GM12878 (cell line): ENCODE data around the gene SLX4. TPM values are rescaled to one million over a fixed set of nuclear protein-coding genes. Genes with fewer than 3 reads are reported as not detected.

Experiments
- ATAC-seq: fragments of 200-7000 bp; cut with Tn5 transposase; 3 replicates; pipeline ENCODE4 v1.9.1; 2020; ENCODE audit warnings: mild to moderate bottlenecking, moderate library complexity
- BruUV-seq: library from RNA; stranded (reverse); fragments of 400-500 nt; replicated peaks from 2 replicates; lab custom pipeline; 2021; lab: Mats Ljungman, UMichigan
- CTCF ChIA-PET: fragments of 300-600 bp; sonication (Branson Sonifier 250); formaldehyde crosslinking; extraction: SDS; loops from one replicate; lab custom pipeline; 2021; ENCODE audit warnings: inconsistent platforms; lab: Yijun Ruan, JAX
- POLR2A ChIA-PET: fragments of 350-600 bp; formaldehyde crosslinking; extraction: SDS; loops from one replicate; lab custom pipeline; 2021; ENCODE audit warnings: inconsistent platforms; lab: Charles Lee
- RAD21 ChIA-PET: fragments of 300-600 bp; sonication (Branson Sonifier 250); formaldehyde crosslinking; loops from one replicate; lab custom pipeline; 2023; ENCODE audit warnings: antibody characterized with exemption; ENCODE audit not compliant: unreplicated experiment; lab: Charles Lee
- SMC1A ChIA-PET: fragments of 300-600 bp; sonication (Branson Sonifier 250); formaldehyde crosslinking; loops from one replicate; lab custom pipeline; 2023; ENCODE audit not compliant: unreplicated experiment, uncharacterized antibody; lab: Charles Lee
- DNase-seq: peaks from one replicate; pipeline ENCODE4 v3.0.0-alpha.2; 2011; ENCODE audit warnings: low read depth, low spot score
- FAIRE-seq: peaks from 3 replicates; lab custom pipeline; 2011; peaks lifted over from hg19 to GRCh38; lab: Jason Lieb, UNC
- H2AFZ ChIP-seq: 2 replicates; pipeline ENCODE4 v1.6.0; 2011; ENCODE audit warnings: low read depth, low read length, control low read depth; ENCODE audit not compliant: control insufficient read depth
- H3K27ac ChIP-seq: 2 replicates; pipeline ENCODE4 v1.5.1; 2011; ENCODE audit warnings: control low read depth; ENCODE audit not compliant: control insufficient read depth, insufficient read depth
- H3K27me3 ChIP-seq, 2 experiments: replicated peaks in 1 of 2; 2 replicates each; pipeline versions ENCODE4 v1.6.0 to v1.6.1; 2011; ENCODE audit warnings: low read length in 1 of 2; ENCODE audit not compliant: control insufficient read depth in 2 of 2, insufficient read depth in 2 of 2
- H3K36me3 ChIP-seq, 2 experiments: 2 replicates each; pipeline ENCODE4 v1.5.1; 2011; ENCODE audit warnings: low read length in 1 of 2; ENCODE audit not compliant: control insufficient read depth in 2 of 2, insufficient read depth in 2 of 2
- H3K4me1 ChIP-seq: 2 replicates; pipeline ENCODE4 v1.6.1; 2011; ENCODE audit warnings: mild to moderate bottlenecking, low read length, moderate library complexity, mixed read lengths; ENCODE audit not compliant: control insufficient read depth, insufficient read depth
- H3K4me2 ChIP-seq: 2 replicates; pipeline ENCODE4 v1.6.0; 2011; ENCODE audit warnings: control low read depth; ENCODE audit not compliant: control insufficient read depth, insufficient read depth
- H3K4me3 ChIP-seq: fragments of 200-600 bp; sonication (generic); 2 replicates; pipeline ENCODE4 v1.5.1; 2016
- H3K79me2 ChIP-seq: 2 replicates; pipeline ENCODE4 v1.6.0; 2011; ENCODE audit warnings: low read length; ENCODE audit not compliant: control insufficient read depth, insufficient read depth
- H3K9ac ChIP-seq: 2 replicates; pipeline ENCODE4 v1.8.0; 2011; ENCODE audit warnings: low read length, control low read depth, mixed read lengths; ENCODE audit not compliant: control insufficient read depth, insufficient read depth
- H3K9me3 ChIP-seq: replicated peaks from 3 replicates; pipeline ENCODE4 v1.5.1; 2011; ENCODE audit warnings: mild to moderate bottlenecking, low read length; ENCODE audit not compliant: control insufficient read depth, insufficient read depth
- H4K20me1 ChIP-seq: 2 replicates; pipeline ENCODE4 v1.6.0; 2011; ENCODE audit not compliant: control insufficient read depth, insufficient read depth
- BCL11A ChIP-seq: IDR thresholded peaks from 2 replicates; pipeline ENCODE4 v1.6.1; 2011; ENCODE audit warnings: low read depth, low read length
- CBX5 ChIP-seq: sonication (generic); IDR thresholded peaks from 2 replicates; pipeline ENCODE4 v1.6.1; 2016; ENCODE audit warnings: low read depth, moderate library complexity, mild to moderate bottlenecking, inconsistent platforms
- CUX1 ChIP-seq: IDR thresholded peaks from 2 replicates; pipeline ENCODE4 v1.6.1; 2012; ENCODE audit warnings: improper control_type of control experiment, low read depth, low read length; ENCODE audit not compliant: insufficient replicate concordance
- GABPA ChIP-seq: IDR thresholded peaks from 2 replicates; pipeline ENCODE4 v1.6.1; 2014; ENCODE audit warnings: antibody characterized with exemption, low read depth, mild to moderate bottlenecking, inconsistent platforms
- IKZF2 ChIP-seq, 2 experiments: fragments of 450-650 bp; IDR thresholded peaks; 2 replicates each; pipeline ENCODE4 v1.6.1; 2017; ENCODE audit warnings: mild to moderate bottlenecking in 2 of 2, moderate library complexity in 2 of 2
- MTA3 ChIP-seq: IDR thresholded peaks from 2 replicates; pipeline ENCODE4 v1.6.1; 2012; ENCODE audit warnings: low read length, inconsistent platforms, borderline replicate concordance
- POLR2AphosphoS5 ChIP-seq: IDR thresholded peaks from 2 replicates; pipeline ENCODE4 v1.6.1; 2011; ENCODE audit warnings: mild to moderate bottlenecking, low read length, inconsistent platforms
- SPI1 ChIP-seq: IDR thresholded peaks from 2 replicates; pipeline ENCODE4 v1.6.1; 2011; ENCODE audit warnings: low read depth, mild to moderate bottlenecking, low read length, moderate library complexity, borderline replicate concordance; ENCODE audit not compliant: insufficient read depth
- YY1 ChIP-seq: IDR thresholded peaks from 2 replicates; pipeline ENCODE4 v1.6.1; 2011; ENCODE audit warnings: low read depth, mild to moderate bottlenecking, low read length
- ZBED1 ChIP-seq: IDR thresholded peaks from 2 replicates; pipeline ENCODE4 v1.6.1; 2016; ENCODE audit warnings: borderline replicate concordance
- ZZZ3 ChIP-seq: IDR thresholded peaks from 2 replicates; pipeline ENCODE4 v1.6.1; 2011; ENCODE audit warnings: low read depth; ENCODE audit not compliant: control insufficient read depth, insufficient read length
- WGBS: methylation state at CpG from one replicate; pipeline ENCODE4 v1.1.6; 2016; ENCODE audit warnings: low lambda C conversion rate; ENCODE audit not compliant: insufficient replicate concordance, insufficient coverage; ENCODE audit errors: missing lambda C conversion rate; 5-methylcytosine and 5-hydroxymethylcytosine counted together
- in situ Hi-C: fragments of 300-500 bp; cut with MboI; formaldehyde crosslinking; loops from 9 replicates; pipeline ENCODE4 v1.14.3; 2018; ENCODE audit warnings: mixed read lengths
- intact Hi-C: fragments of 100-400 bp; cut with micrococcal nuclease; formaldehyde crosslinking; loops from one replicate; pipeline ENCODE4 v1.14.2; 2022; ENCODE audit not compliant: unreplicated experiment
- polyA plus RNA-seq, 11 experiments: library from polyadenylated mRNA; depleted of rRNA in 4 of 11; unstranded in 6 of 11; stranded (reverse) in 5 of 11; fragments of >200 nt; fragmentation: Nextera tagmentation in 4 of 11; fragmentation: Illumina TruSeq in 1 of 11; extraction: Ambion mirVana in 4 of 11; extraction: Trizol in 1 of 11; gene quantifications; 1 replicate in 1 of 11; 2 replicates in 10 of 11; pipeline versions ENCODE4 v1.2.1 to v1.2.3, GENCODE V29; 2011 to 2016; ENCODE audit warnings: inconsistent platforms in 2 of 11, missing spikeins in 2 of 11, low read depth in 1 of 11
- total RNA-seq, 4 experiments: library from RNA; depleted of rRNA in 3 of 4; stranded (reverse); fragments of >200 nt in 3 of 4; fragmentation: Illumina TruSeq in 1 of 4; extraction: Trizol in 1 of 4; gene quantifications; 2 replicates each; pipeline versions ENCODE4 v1.2.1 to v1.2.3, GENCODE V29; 2013 to 2021
- TF ChIP-seq, protein P1 (sequence below): fragments of 450-650 bp; formaldehyde crosslinking; IDR thresholded peaks from 2 replicates; pipeline ENCODE4 v1.5.0; 2022; ENCODE audit warnings: mild to moderate bottlenecking, missing genetic modification characterization

Gene SLX4
- total and polyA plus RNA-seq, 10 of the 15 experiments (the other 5 are each of a cell fraction or from before 2014, with no cell fraction given), result 0.18 to 12.3 (median 4.8) TPM

DNA sequence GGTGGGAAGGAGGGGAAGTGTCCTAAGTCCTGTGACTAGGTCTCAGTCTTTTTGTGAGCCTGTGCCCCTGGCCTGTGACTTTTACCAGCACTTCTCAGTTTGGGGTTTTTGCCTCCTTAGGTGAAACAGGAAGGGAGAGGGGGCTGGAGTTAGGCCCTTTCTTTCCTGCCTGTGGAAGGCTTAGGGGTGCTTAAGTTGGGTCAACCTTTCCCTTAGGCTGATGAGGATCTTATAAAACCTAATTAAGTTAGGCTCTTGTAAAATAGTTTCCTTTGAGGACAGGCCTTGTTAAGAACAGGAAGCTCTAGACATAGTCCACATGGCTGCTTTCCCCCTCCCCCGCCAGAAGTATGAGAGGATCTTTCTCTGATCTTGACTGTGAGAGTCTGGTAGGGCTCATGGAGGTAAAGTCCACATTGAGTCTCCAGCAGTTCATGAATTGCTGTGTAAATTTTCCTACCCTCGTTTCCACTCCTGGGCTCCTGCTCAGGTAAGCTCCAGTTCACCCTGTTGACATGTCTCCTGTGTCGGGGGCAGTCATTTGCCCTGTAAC lies 26.0 kb upstream of the SLX4 start:
- peak; percentile 83 for FAIRE-seq
- Histone ChIP-seq H3K4me1 (peaks cover 10% of the 10 kb centered on the region; the same call in 1 of the 2 replicates), H3K4me2 (no peak overlapping the region), H3K27ac (peak overlapping the region; percentile 75), H3K79me2 (peaks cover 2% of the 10 kb centered on the region; the same call in 1 of the 2 replicates), H3K27me3 (no peaks in the 10 kb centered on the region), H4K20me1 (no peaks in the 10 kb centered on the region), H3K4me3 (no peak overlapping the region), H3K9ac (peak overlapping the region; percentile 55), H3K36me3 (peaks cover 0 to 7% of the 10 kb centered on the region in 2 experiments; a peak in 2 of 4 replicates), H2AFZ (peak overlapping the region; percentile 96), H3K9me3 (no peaks in the 10 kb centered on the region)
- SMC1A ChIA-PET, result interaction anchor here (0.7 to 1.6 kb wide), 4 partner anchors 11 to 60 kb away, joined by 3 to 5 read pairs (median 4); partner anchors contain the start of genes NLRC3 and SLX4
- in situ Hi-C loops, result no loop called here
- WGBS, result 25% methylated on average over 3 of the region's 3 CpGs
- CTCF ChIA-PET, result interaction anchor here (0.7 to 1.2 kb wide), 7 partner anchors 10 to 616 kb away, joined by 3 to 4 read pairs (median 3); partner anchors contain the start of gene DNASE1
- POLR2A ChIA-PET, result interaction anchor here (0.6 to 1.5 kb wide), 4 partner anchors 11 to 76 kb away, joined by 3 to 5 read pairs (median 4); no protein-coding TSS in a partner anchor
- no peak for DNase-seq
- intact Hi-C loops, result no loop called here
- RAD21 ChIA-PET, result no interaction called here
- BruUV-seq, result no TSS peak
- ATAC-seq, result peak; percentile 77
- no peak for TF ChIP-seq ZBED1
- no peak for TF ChIP-seq IKZF2 (IDR thresholded peaks at IDR 0.05)
- peak; percentile 45; the same call in 1 of the 2 replicates for TF ChIP-seq SPI1
- TF ChIP-seq ZZZ3, result no peak
- TF ChIP-seq CUX1, result no peak
- no peak for TF ChIP-seq MTA3
- TF ChIP-seq YY1, result 0 out of 2 replicates have a peak, but pooled peaks have one; percentile 17
- no peak for TF ChIP-seq CBX5
- TF ChIP-seq BCL11A, result 0 out of 2 replicates have a peak, but pooled peaks have one; percentile 13
- TF ChIP-seq GABPA, result no peak
- TF ChIP-seq, protein P1, sequence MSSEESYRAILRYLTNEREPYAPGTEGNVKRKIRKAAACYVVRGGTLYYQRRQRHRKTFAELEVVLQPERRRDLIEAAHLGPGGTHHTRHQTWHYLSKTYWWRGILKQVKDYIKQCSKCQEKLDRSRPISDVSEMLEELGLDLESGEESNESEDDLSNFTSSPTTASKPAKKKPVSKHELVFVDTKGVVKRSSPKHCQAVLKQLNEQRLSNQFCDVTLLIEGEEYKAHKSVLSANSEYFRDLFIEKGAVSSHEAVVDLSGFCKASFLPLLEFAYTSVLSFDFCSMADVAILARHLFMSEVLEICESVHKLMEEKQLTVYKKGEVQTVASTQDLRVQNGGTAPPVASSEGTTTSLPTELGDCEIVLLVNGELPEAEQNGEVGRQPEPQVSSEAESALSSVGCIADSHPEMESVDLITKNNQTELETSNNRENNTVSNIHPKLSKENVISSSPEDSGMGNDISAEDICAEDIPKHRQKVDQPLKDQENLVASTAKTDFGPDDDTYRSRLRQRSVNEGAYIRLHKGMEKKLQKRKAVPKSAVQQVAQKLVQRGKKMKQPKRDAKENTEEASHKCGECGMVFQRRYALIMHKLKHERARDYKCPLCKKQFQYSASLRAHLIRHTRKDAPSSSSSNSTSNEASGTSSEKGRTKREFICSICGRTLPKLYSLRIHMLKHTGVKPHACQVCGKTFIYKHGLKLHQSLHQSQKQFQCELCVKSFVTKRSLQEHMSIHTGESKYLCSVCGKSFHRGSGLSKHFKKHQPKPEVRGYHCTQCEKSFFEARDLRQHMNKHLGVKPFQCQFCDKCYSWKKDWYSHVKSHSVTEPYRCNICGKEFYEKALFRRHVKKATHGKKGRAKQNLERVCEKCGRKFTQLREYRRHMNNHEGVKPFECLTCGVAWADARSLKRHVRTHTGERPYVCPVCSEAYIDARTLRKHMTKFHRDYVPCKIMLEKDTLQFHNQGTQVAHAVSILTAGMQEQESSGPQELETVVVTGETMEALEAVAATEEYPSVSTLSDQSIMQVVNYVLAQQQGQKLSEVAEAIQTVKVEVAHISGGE (CRISPR knock-in tag), result no peak
- TF ChIP-seq POLR2AphosphoS5, result peak; percentile 36; the same call in 1 of the 2 replicates
